HepG2 (cell line): ENCODE data around the gene ADAMTS4. TPM values are rescaled to one million over a fixed set of nuclear protein-coding genes. Genes with fewer than 3 reads are reported as not detected.
A peak's percentile ranks its signal among the peaks of the same experiment; 100 is the strongest.

Experiments used
- ARHGAP35 ChIP-seq: sonication (generic); formaldehyde crosslinking; IDR thresholded peaks from 2 replicates; pipeline ENCODE4 v1.9.0; 2022; ENCODE audit warnings: mild to moderate bottlenecking, inconsistent platforms, moderate library complexity, missing genetic modification reagents, borderline replicate concordance
- CREB1 ChIP-seq, 2 experiments: fragments of 450-650 bp in 1 of 2; IDR thresholded peaks; 2 replicates each; pipeline ENCODE4 v1.6.1; 2016 to 2017; ENCODE audit warnings: control low read depth in 1 of 2, mild to moderate bottlenecking in 1 of 2, missing compliant biosample characterization in 1 of 2, missing genetic modification characterization in 1 of 2
- HNF4G ChIP-seq, 2 experiments: sonication (generic) in 1 of 2; formaldehyde crosslinking in 1 of 2; IDR thresholded peaks; 2 replicates each; pipeline versions ENCODE4 v1.4.0 to v1.6.1; 2011 to 2020; ENCODE audit warnings: borderline replicate concordance in 2 of 2, low read depth in 2 of 2, mild to moderate bottlenecking in 2 of 2, low read length in 1 of 2, missing genetic modification reagents in 1 of 2, moderate library complexity in 1 of 2
- JUND ChIP-seq: sonication (generic); formaldehyde crosslinking; IDR thresholded peaks from 2 replicates; pipeline ENCODE4 v1.8.0; 2022; ENCODE audit warnings: mild to moderate bottlenecking, missing genetic modification reagents
- KAT8 ChIP-seq: IDR thresholded peaks from 2 replicates; pipeline ENCODE4 v1.6.1; 2016; ENCODE audit warnings: missing genetic modification reagents, missing compliant biosample characterization
- KDM4B ChIP-seq: sonication (generic); formaldehyde crosslinking; IDR thresholded peaks from 2 replicates; pipeline ENCODE4 v1.4.0; 2020; ENCODE audit warnings: missing genetic modification reagents
- KLF9 ChIP-seq: IDR thresholded peaks from 2 replicates; pipeline ENCODE4 v1.6.1; 2016; ENCODE audit warnings: low read depth
- NCOR1 ChIP-seq: fragments of 200-600 bp; sonication (generic); IDR thresholded peaks from 2 replicates; pipeline ENCODE4 v1.7.0; 2017; ENCODE audit warnings: antibody characterized with exemption, low read length, borderline replicate concordance
- SP4 ChIP-seq: sonication (generic); formaldehyde crosslinking; IDR thresholded peaks from 2 replicates; pipeline ENCODE4 v1.8.1; 2023; ENCODE audit warnings: mild to moderate bottlenecking, missing genetic modification reagents
- SP5 ChIP-seq: IDR thresholded peaks from 2 replicates; pipeline ENCODE4 v1.6.1; 2016; ENCODE audit warnings: low read depth, borderline replicate concordance
- SRSF1 ChIP-seq: fragments of 200-400 bp; formaldehyde crosslinking; optimal IDR thresholded peaks from 2 replicates; pipeline ENCODE3; 2017; ENCODE audit warnings: mild to moderate bottlenecking, low read depth, low read length, moderate library complexity
- YEATS2 ChIP-seq: sonication (generic); formaldehyde crosslinking; IDR thresholded peaks from 2 replicates; pipeline ENCODE4 v1.4.0; 2020; ENCODE audit warnings: missing genetic modification reagents, borderline replicate concordance
- YEATS4 ChIP-seq: sonication (generic); formaldehyde crosslinking; IDR thresholded peaks from 2 replicates; pipeline ENCODE4 v1.4.0; 2020; ENCODE audit warnings: missing genetic modification reagents, borderline replicate concordance
- ZC3H13 ChIP-seq: sonication (generic); formaldehyde crosslinking; IDR thresholded peaks from 2 replicates; pipeline ENCODE4 v1.8.1; 2023; ENCODE audit warnings: mild to moderate bottlenecking, missing genetic modification reagents, moderate library complexity
- ZKSCAN8 ChIP-seq: IDR thresholded peaks from 2 replicates; pipeline ENCODE4 v1.6.1; 2016; ENCODE audit warnings: borderline replicate concordance, missing genetic modification reagents, missing compliant biosample characterization
- ZNF501 ChIP-seq: sonication (generic); formaldehyde crosslinking; IDR thresholded peaks from 2 replicates; pipeline ENCODE4 v1.5.1; 2020; ENCODE audit warnings: mild to moderate bottlenecking, moderate library complexity, missing genetic modification reagents
- ZNF782 ChIP-seq: sonication (generic); formaldehyde crosslinking; IDR thresholded peaks from 2 replicates; pipeline ENCODE4 v1.4.0; 2020; ENCODE audit warnings: missing genetic modification reagents, mild to moderate bottlenecking, borderline replicate concordance
- ZNF792 ChIP-seq: IDR thresholded peaks from 2 replicates; pipeline ENCODE4 v1.6.1; 2016
- ZNF879 ChIP-seq: sonication (generic); formaldehyde crosslinking; IDR thresholded peaks from 2 replicates; pipeline ENCODE4 v1.8.1; 2023; ENCODE audit warnings: missing genetic modification reagents
- polyA plus RNA-seq, 8 experiments: library from polyadenylated mRNA; depleted of rRNA in 3 of 8; stranded (reverse) in 7 of 8; unstranded in 1 of 8; fragments of >200 nt; fragmentation: Illumina TruSeq in 4 of 8; extraction: Trizol in 4 of 8; gene quantifications; 2 replicates each; pipeline versions ENCODE4 v1.2.1 to v1.2.3, GENCODE V29; 2011 to 2016; ENCODE audit warnings: low read depth in 4 of 8, missing spikeins in 1 of 8, mixed read lengths in 1 of 8; ENCODE audit not compliant: insufficient read depth in 1 of 8
- total RNA-seq, 5 experiments: library from RNA; depleted of rRNA; stranded (reverse); fragments of >200 nt; fragmentation: Illumina TruSeq; extraction: Trizol; gene quantifications; 2 replicates each; pipeline ENCODE4 v1.2.3, GENCODE V29; 2016; ENCODE audit warnings: low read depth in 1 of 5
- TF ChIP-seq, protein P1 (sequence below): sonication (generic); formaldehyde crosslinking; IDR thresholded peaks from 2 replicates; pipeline ENCODE4 v1.5.0; 2020; ENCODE audit warnings: missing genetic modification reagents
- TF ChIP-seq, protein P2 (sequence below): IDR thresholded peaks from 2 replicates; pipeline ENCODE4 v1.6.1; 2016; ENCODE audit warnings: missing genetic modification reagents, missing compliant biosample characterization
- TF ChIP-seq, protein P3 (sequence below): fragments of 450-650 bp; IDR thresholded peaks from 2 replicates; pipeline ENCODE4 v1.6.1; 2017
- TF ChIP-seq, protein P4 (sequence below): sonication (generic); formaldehyde crosslinking; IDR thresholded peaks from 2 replicates; pipeline ENCODE4 v1.4.0; 2020; ENCODE audit warnings: mild to moderate bottlenecking, missing genetic modification reagents
- TF ChIP-seq, protein P5 (sequence below): IDR thresholded peaks from 2 replicates; pipeline ENCODE4 v1.6.1; 2016

Gene ADAMTS4
- total and polyA plus RNA-seq, 2 of the 13 experiments (the other 11 are each of a cell fraction or from before 2014, with no cell fraction given), result 0.51 to 1.7 TPM

DNA sequence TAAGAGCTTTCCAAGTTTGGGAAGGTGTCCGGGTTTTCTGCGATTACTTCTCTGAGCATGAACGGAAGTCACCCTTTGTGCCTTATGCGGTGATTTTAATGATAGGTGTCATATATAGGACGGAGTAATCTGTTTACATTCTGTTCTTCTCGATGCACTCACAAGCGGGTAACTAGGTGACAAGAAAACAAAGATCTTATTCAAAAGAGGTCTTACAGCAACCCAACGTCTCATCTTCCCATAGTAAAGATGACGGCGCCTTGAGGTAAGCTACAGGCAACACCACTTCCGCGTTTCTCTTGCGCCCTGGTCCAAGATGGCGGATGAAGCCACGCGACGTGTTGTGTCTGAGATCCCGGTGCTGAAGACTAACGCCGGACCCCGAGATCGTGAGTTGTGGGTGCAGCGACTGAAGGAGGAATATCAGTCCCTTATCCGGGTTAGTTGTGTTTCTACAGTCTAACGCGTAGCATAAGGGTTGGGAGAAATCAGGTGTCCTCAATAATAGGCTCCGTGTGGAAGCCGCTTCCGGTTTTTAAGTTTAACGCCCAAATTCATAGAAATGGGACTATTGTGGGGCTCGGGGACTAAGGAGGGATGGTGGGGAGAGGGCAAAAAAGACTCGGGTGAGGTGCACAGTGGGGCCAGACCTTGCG is 45.0 kb downstream of the ADAMTS4 start, which contains the start of gene UFC1 (continued):
- TF ChIP-seq, protein P1, sequence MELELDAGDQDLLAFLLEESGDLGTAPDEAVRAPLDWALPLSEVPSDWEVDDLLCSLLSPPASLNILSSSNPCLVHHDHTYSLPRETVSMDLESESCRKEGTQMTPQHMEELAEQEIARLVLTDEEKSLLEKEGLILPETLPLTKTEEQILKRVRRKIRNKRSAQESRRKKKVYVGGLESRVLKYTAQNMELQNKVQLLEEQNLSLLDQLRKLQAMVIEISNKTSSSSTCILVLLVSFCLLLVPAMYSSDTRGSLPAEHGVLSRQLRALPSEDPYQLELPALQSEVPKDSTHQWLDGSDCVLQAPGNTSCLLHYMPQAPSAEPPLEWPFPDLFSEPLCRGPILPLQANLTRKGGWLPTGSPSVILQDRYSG, result no peak
- TF ChIP-seq CREB1 (IDR thresholded peaks at IDR 0.05) (peak; percentile 56), CREB1 (CRISPR knock-in tag; IDR thresholded peaks at IDR 0.05) (peak; percentile 83), KAT8 (peak; percentile 95), ARHGAP35 (CRISPR knock-in tag) (no peak), SP4 (CRISPR knock-in tag) (0 out of 2 replicates have a peak, but pooled peaks have one; percentile 26), ZNF501 (peak; percentile 59; the same call in 1 of the 2 replicates), ZNF792 (CRISPR knock-in tag) (peak; percentile 48; the same call in 1 of the 2 replicates), SRSF1 (no peak), YEATS2 (CRISPR knock-in tag) (peak; percentile 84), KLF9 (CRISPR knock-in tag) (0 out of 2 replicates have a peak, but pooled peaks have one; percentile 32), SP5 (CRISPR knock-in tag) (no peak; the same call in 1 of the 2 replicates), ZNF879 (CRISPR knock-in tag) (no peak), NCOR1 (peak; percentile 35; the same call in 1 of the 2 replicates), JUND (CRISPR knock-in tag) (0 out of 2 replicates have a peak, but pooled peaks have one; percentile 25), ZC3H13 (0 out of 2 replicates have a peak, but pooled peaks have one; percentile 48), ZNF782 (CRISPR knock-in tag) (0 out of 2 replicates have a peak, but pooled peaks have one; percentile 53), YEATS4 (peak; percentile 94), ZKSCAN8 (CRISPR knock-in tag) (peak; percentile 31; the same call in 1 of the 2 replicates), KDM4B (CRISPR knock-in tag) (no peak), HNF4G (IDR thresholded peaks at IDR 0.05; ENCODE audit: borderline replicate concordance, low read depth, low read length) (0 out of 2 replicates have a peak, but pooled peaks have one; percentile 0), HNF4G (CRISPR knock-in tag; IDR thresholded peaks at IDR 0.05; ENCODE audit: borderline replicate concordance, low read depth) (0 out of 2 replicates have a peak, but pooled peaks have one; percentile 31)
- TF ChIP-seq, protein P2, sequence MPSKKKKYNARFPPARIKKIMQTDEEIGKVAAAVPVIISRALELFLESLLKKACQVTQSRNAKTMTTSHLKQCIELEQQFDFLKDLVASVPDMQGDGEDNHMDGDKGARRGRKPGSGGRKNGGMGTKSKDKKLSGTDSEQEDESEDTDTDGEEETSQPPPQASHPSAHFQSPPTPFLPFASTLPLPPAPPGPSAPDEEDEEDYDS, result peak; percentile 82
- TF ChIP-seq, protein P3, sequence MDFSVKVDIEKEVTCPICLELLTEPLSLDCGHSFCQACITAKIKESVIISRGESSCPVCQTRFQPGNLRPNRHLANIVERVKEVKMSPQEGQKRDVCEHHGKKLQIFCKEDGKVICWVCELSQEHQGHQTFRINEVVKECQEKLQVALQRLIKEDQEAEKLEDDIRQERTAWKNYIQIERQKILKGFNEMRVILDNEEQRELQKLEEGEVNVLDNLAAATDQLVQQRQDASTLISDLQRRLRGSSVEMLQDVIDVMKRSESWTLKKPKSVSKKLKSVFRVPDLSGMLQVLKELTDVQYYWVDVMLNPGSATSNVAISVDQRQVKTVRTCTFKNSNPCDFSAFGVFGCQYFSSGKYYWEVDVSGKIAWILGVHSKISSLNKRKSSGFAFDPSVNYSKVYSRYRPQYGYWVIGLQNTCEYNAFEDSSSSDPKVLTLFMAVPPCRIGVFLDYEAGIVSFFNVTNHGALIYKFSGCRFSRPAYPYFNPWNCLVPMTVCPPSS, result no peak
- TF ChIP-seq, protein P4, sequence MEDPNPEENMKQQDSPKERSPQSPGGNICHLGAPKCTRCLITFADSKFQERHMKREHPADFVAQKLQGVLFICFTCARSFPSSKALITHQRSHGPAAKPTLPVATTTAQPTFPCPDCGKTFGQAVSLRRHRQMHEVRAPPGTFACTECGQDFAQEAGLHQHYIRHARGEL, result no peak
- TF ChIP-seq, protein P5, sequence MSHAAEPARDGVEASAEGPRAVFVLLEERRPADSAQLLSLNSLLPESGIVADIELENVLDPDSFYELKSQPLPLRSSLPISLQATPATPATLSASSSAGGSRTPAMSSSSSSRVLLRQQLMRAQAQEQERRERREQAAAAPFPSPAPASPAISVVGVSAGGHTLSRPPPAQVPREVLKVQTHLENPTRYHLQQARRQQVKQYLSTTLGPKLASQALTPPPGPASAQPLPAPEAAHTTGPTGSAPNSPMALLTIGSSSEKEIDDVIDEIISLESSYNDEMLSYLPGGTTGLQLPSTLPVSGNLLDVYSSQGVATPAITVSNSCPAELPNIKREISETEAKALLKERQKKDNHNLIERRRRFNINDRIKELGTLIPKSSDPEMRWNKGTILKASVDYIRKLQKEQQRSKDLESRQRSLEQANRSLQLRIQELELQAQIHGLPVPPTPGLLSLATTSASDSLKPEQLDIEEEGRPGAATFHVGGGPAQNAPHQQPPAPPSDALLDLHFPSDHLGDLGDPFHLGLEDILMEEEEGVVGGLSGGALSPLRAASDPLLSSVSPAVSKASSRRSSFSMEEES (CRISPR knock-in tag), result peak; percentile 50; the same call in 1 of the 2 replicates
